HG02571 (cell line): ENCODE data around the gene SRSF10.
"Not testable (repeated sequence)": the region's sequence is repeated elsewhere in the genome, so short reads cannot be mapped to it uniquely, and the experiment has no call there.

Experiments
- ATAC-seq: cut with Tn5 transposase; IDR thresholded peaks from one replicate; pipeline ENCODE4 v1.9.1; 2021; ENCODE audit warnings: mild to moderate bottlenecking, moderate library complexity; ENCODE audit not compliant: unreplicated experiment

The SRSF10 gene

GRCh38 chr1:23959461-23960290, 20.5 kb downstream of the SRSF10 start, which contains the start of gene PNRC2:
TSS of gene PNRC2 (plus strand) at chr1:23959828. CDS start at chr1:23961458, 1,630 bp downstream.
- ATAC-seq: peak; percentile 84

- ATAC-seq: peak; percentile 50
Observed at GRCh38 chr1:23958810-23959460, 21.2 kb downstream of the SRSF10 start.

- not testable (repeated sequence) for ATAC-seq
Observed at GRCh38 chr1:23958040-23958809, 21.9 kb downstream of the SRSF10 start.

GRCh38 chr1:23957096-23957495, 23.0 kb downstream of the SRSF10 start:
- ATAC-seq: no peak

- no peak for ATAC-seq
Observed at GRCh38 chr1:23953020-23953419, 27.1 kb downstream of the SRSF10 start.

- no peak for ATAC-seq
Observed at GRCh38 chr1:23947366-23947765, 32.8 kb downstream of the SRSF10 start.

- no peak for ATAC-seq
Observed at GRCh38 chr1:23936481-23937176, 43.5 kb downstream of the SRSF10 start.

GRCh38 chr1:23931491-23931880, 48.6 kb downstream of the SRSF10 start:
- ATAC-seq: no peak

GRCh38 chr1:23930861-23931490, 49.2 kb downstream of the SRSF10 start:
- no peak for ATAC-seq

- ATAC-seq: no peak
Observed at GRCh38 chr1:23930270-23930669, 49.9 kb downstream of the SRSF10 start.

GRCh38 chr1:23928789-23929188, 51.3 kb downstream of the SRSF10 start:
- ATAC-seq: no peak

GRCh38 chr1:23927097-23927496, 53.0 kb downstream of the SRSF10 start:
- ATAC-seq: no peak

GRCh38 chr1:23925279-23925678, 54.8 kb downstream of the SRSF10 start:
- no peak for ATAC-seq

GRCh38 chr1:23924601-23925000, 55.5 kb downstream of the SRSF10 start:
- ATAC-seq: no peak

GRCh38 chr1:23923592-23924499, 56.3 kb downstream of the SRSF10 start:
- ATAC-seq: no peak

GRCh38 chr1:23922321-23922943, 57.7 kb downstream of the SRSF10 start:
- no peak for ATAC-seq

GRCh38 chr1:23916209-23917131, 63.7 kb downstream of the SRSF10 start:
- ATAC-seq: no peak

GRCh38 chr1:23915466-23915865, 64.7 kb downstream of the SRSF10 start:
- no peak for ATAC-seq
